HEK293 (cell line): ENCODE results near the gene YWHAE.
A peak's percentile ranks its signal among the peaks of the same experiment; 100 is the strongest.

Experiments used
- FEZF1 ChIP-seq: fragments of 450-650 bp; formaldehyde crosslinking; IDR thresholded peaks from 2 replicates; pipeline ENCODE4 v1.5.1; 2016; ENCODE audit warnings: missing biosample characterization, missing genetic modification characterization
- GLI2 ChIP-seq: fragments of 450-650 bp; formaldehyde crosslinking; IDR thresholded peaks from 2 replicates; pipeline ENCODE4; 2017; ENCODE audit warnings: missing biosample characterization, missing genetic modification characterization, low read depth, borderline replicate concordance
- HOXD13 ChIP-seq: sonication (generic); formaldehyde crosslinking; IDR thresholded peaks from 2 replicates; pipeline ENCODE4 v1.8.0; 2022; ENCODE audit warnings: missing genetic modification reagents, borderline replicate concordance
- KLF7 ChIP-seq: fragments of 450-650 bp; formaldehyde crosslinking; IDR thresholded peaks from 2 replicates; pipeline ENCODE4 v1.5.1; 2016; ENCODE audit warnings: missing biosample characterization, missing genetic modification characterization, borderline replicate concordance
- KLF9 ChIP-seq: fragments of 450-650 bp; formaldehyde crosslinking; IDR thresholded peaks from 2 replicates; pipeline ENCODE4 v1.5.1; 2016; ENCODE audit warnings: missing biosample characterization, missing genetic modification characterization, low read depth
- MEIS1 ChIP-seq: sonication (generic); formaldehyde crosslinking; IDR thresholded peaks from 2 replicates; pipeline ENCODE4 v1.8.1; 2022; ENCODE audit warnings: missing genetic modification reagents, mild to moderate bottlenecking, borderline replicate concordance
- REPIN1 ChIP-seq: fragments of 450-650 bp; formaldehyde crosslinking; IDR thresholded peaks from 2 replicates; pipeline ENCODE4 v1.5.1; 2017; ENCODE audit warnings: missing biosample characterization, missing genetic modification characterization, low read depth
- SCRT2 ChIP-seq: fragments of 450-650 bp; formaldehyde crosslinking; IDR thresholded peaks from 2 replicates; pipeline ENCODE4 v1.5.1; 2016; ENCODE audit warnings: missing biosample characterization, missing genetic modification characterization
- YY2 ChIP-seq: fragments of 450-650 bp; formaldehyde crosslinking; IDR thresholded peaks from 2 replicates; pipeline ENCODE4 v1.5.1; 2016; ENCODE audit warnings: missing biosample characterization, missing genetic modification characterization
- ZBTB1 ChIP-seq: fragments of 450-650 bp; formaldehyde crosslinking; IDR thresholded peaks from 2 replicates; pipeline ENCODE4 v1.5.1; 2016; ENCODE audit warnings: missing biosample characterization, missing genetic modification characterization
- ZBTB48 ChIP-seq: fragments of 450-650 bp; formaldehyde crosslinking; IDR thresholded peaks from 2 replicates; pipeline ENCODE4 v1.5.1; 2016; ENCODE audit warnings: missing biosample characterization, missing genetic modification characterization
- ZEB2 ChIP-seq: fragments of 450-650 bp; formaldehyde crosslinking; IDR thresholded peaks from 2 replicates; pipeline ENCODE4 v1.5.1; 2016; ENCODE audit warnings: missing biosample characterization, missing genetic modification characterization
- ZFP37 ChIP-seq: fragments of 450-650 bp; formaldehyde crosslinking; IDR thresholded peaks from 2 replicates; pipeline ENCODE4 v1.5.1; 2016; ENCODE audit warnings: missing biosample characterization, missing genetic modification characterization
- ZNF112 ChIP-seq: fragments of 450-650 bp; formaldehyde crosslinking; IDR thresholded peaks from 2 replicates; pipeline ENCODE4 v1.5.0; 2017; ENCODE audit warnings: missing biosample characterization, missing genetic modification characterization
- ZNF175 ChIP-seq: fragments of 450-650 bp; formaldehyde crosslinking; IDR thresholded peaks from 2 replicates; pipeline ENCODE4 v1.5.1; 2016; ENCODE audit warnings: missing biosample characterization, missing genetic modification characterization
- ZNF221 ChIP-seq: fragments of 450-650 bp; formaldehyde crosslinking; IDR thresholded peaks from 2 replicates; pipeline ENCODE4 v1.5.1; 2017; ENCODE audit warnings: missing biosample characterization, missing genetic modification characterization, borderline replicate concordance
- ZNF23 ChIP-seq: fragments of 450-650 bp; formaldehyde crosslinking; IDR thresholded peaks from 2 replicates; pipeline ENCODE4 v1.5.1; 2016; ENCODE audit warnings: missing biosample characterization, missing genetic modification characterization, borderline replicate concordance
- ZNF248 ChIP-seq: fragments of 450-650 bp; formaldehyde crosslinking; IDR thresholded peaks from 2 replicates; pipeline ENCODE4 v1.5.1; 2017; ENCODE audit warnings: missing biosample characterization, missing genetic modification characterization
- ZNF274 ChIP-seq, 2 experiments: fragments of 200-500 bp in 1 of 2; fragments of 450-650 bp in 1 of 2; sonication (Bioruptor generic) in 1 of 2; formaldehyde crosslinking in 1 of 2; IDR thresholded peaks; 2 replicates each; pipeline versions ENCODE4 v1.5.1 to v1.6.1; 2014 to 2016; ENCODE audit warnings: borderline replicate concordance in 1 of 2, inconsistent platforms in 1 of 2, low read length in 1 of 2, missing biosample characterization in 1 of 2, missing genetic modification characterization in 1 of 2
- ZNF341 ChIP-seq: fragments of 450-650 bp; formaldehyde crosslinking; IDR thresholded peaks from 2 replicates; pipeline ENCODE4; 2016; ENCODE audit warnings: low read depth, missing biosample characterization, missing genetic modification characterization
- ZNF350 ChIP-seq: fragments of 450-650 bp; formaldehyde crosslinking; IDR thresholded peaks from 2 replicates; pipeline ENCODE4 v1.5.0; 2017; ENCODE audit warnings: missing biosample characterization, mild to moderate bottlenecking, missing genetic modification characterization
- ZNF404 ChIP-seq: fragments of 450-650 bp; formaldehyde crosslinking; IDR thresholded peaks from 2 replicates; pipeline ENCODE4 v1.5.1; 2017; ENCODE audit warnings: missing biosample characterization, missing genetic modification characterization
- ZNF416 ChIP-seq: fragments of 450-650 bp; formaldehyde crosslinking; IDR thresholded peaks from 2 replicates; pipeline ENCODE4 v1.5.1; 2016; ENCODE audit warnings: missing biosample characterization, missing genetic modification characterization
- ZNF426 ChIP-seq: fragments of 450-650 bp; formaldehyde crosslinking; IDR thresholded peaks from 2 replicates; pipeline ENCODE4 v1.5.1; 2017; ENCODE audit warnings: missing biosample characterization, missing genetic modification characterization, mild to moderate bottlenecking, inconsistent platforms, moderate library complexity
- ZNF558 ChIP-seq: fragments of 450-650 bp; formaldehyde crosslinking; IDR thresholded peaks from 2 replicates; pipeline ENCODE4 v1.5.1; 2016; ENCODE audit warnings: missing biosample characterization, missing genetic modification characterization
- ZNF596 ChIP-seq: fragments of 450-650 bp; IDR thresholded peaks from 2 replicates; pipeline ENCODE4 v1.5.0; 2018; ENCODE audit warnings: missing biosample characterization, mild to moderate bottlenecking, missing genetic modification characterization, moderate library complexity
- ZNF677 ChIP-seq: fragments of 450-650 bp; IDR thresholded peaks from 2 replicates; pipeline ENCODE4 v1.5.0; 2018; ENCODE audit warnings: missing biosample characterization, mild to moderate bottlenecking, missing genetic modification characterization, moderate library complexity
- ZNF76 ChIP-seq: fragments of 450-650 bp; formaldehyde crosslinking; IDR thresholded peaks from 2 replicates; pipeline ENCODE4; 2016; ENCODE audit warnings: low read depth, missing biosample characterization, missing genetic modification characterization, borderline replicate concordance
- ZNF791 ChIP-seq: fragments of 450-650 bp; formaldehyde crosslinking; IDR thresholded peaks from 2 replicates; pipeline ENCODE4 v1.5.1; 2016; ENCODE audit warnings: missing biosample characterization, missing genetic modification characterization
- TF ChIP-seq, protein P1 (sequence below): sonication (generic); formaldehyde crosslinking; IDR thresholded peaks from 2 replicates; pipeline ENCODE4 v1.8.1; 2022; ENCODE audit warnings: mild to moderate bottlenecking, moderate library complexity, missing genetic modification reagents
- TF ChIP-seq, protein P2 (sequence below): fragments of 450-650 bp; formaldehyde crosslinking; IDR thresholded peaks from 2 replicates; pipeline ENCODE4 v1.5.1; 2017; ENCODE audit warnings: missing biosample characterization, mild to moderate bottlenecking, missing genetic modification characterization, moderate library complexity
- TF ChIP-seq, protein P3 (sequence below): fragments of 450-650 bp; formaldehyde crosslinking; IDR thresholded peaks from 2 replicates; pipeline ENCODE4 v1.5.1; 2016; ENCODE audit warnings: missing biosample characterization, missing genetic modification characterization
- TF ChIP-seq, protein P4 (sequence below): fragments of 450-650 bp; formaldehyde crosslinking; IDR thresholded peaks from 2 replicates; pipeline ENCODE4 v1.5.1; 2016; ENCODE audit warnings: missing biosample characterization, missing genetic modification characterization
- TF ChIP-seq, protein P5 (sequence below): fragments of 450-650 bp; formaldehyde crosslinking; IDR thresholded peaks from 2 replicates; pipeline ENCODE4 v1.5.1; 2017; ENCODE audit warnings: missing biosample characterization, missing genetic modification characterization

YWHAE gene

DNA sequence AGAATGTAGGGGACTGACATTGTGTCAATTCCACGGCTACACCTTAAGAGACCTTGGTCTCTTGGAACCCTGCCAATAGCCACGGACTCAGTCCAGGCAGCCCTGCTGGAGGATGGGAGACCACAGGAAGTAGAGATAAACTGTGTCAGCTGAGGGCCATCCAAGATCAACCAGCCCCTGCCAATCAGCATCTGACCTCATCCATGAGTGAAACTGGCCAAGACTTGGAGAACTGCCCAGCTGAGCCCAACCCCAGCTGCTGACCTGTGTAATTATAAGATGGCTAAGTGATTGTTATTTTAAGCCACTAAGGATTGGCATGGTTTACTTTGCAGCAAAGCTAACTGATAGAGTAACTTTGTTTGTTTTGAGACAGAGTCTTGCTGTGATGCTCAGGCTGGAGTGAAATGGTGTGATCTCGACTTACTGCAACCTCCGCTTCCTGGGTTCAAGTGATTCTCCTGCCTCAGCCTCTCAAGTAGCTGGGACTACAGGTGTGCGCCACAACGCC is 13.3 kb upstream of the YWHAE start (continued):
- TF ChIP-seq ZNF558 (tag by site-specific recombination) (0 out of 2 replicates have a peak, but pooled peaks have one; percentile 49), ZNF23 (tag by site-specific recombination) (no peak), ZNF341 (tag by site-specific recombination) (no peak), ZBTB1 (tag by site-specific recombination) (no peak), REPIN1 (no peak), ZNF112 (tag by site-specific recombination) (no peak), ZNF221 (tag by site-specific recombination) (no peak; the same call in 1 of the 2 replicates), ZNF76 (tag by site-specific recombination) (no peak), GLI2 (tag by site-specific recombination) (no peak; the same call in 1 of the 2 replicates), ZBTB48 (tag by site-specific recombination) (no peak), FEZF1 (tag by site-specific recombination) (peak; percentile 77), ZNF426 (tag by site-specific recombination) (no peak), ZNF404 (no peak), YY2 (no peak), ZEB2 (tag by site-specific recombination) (peak; percentile 74), ZFP37 (tag by site-specific recombination) (0 out of 2 replicates have a peak, but pooled peaks have one; percentile 33), MEIS1 (CRISPR knock-in tag) (no peak), ZNF791 (tag by site-specific recombination) (no peak), ZNF248 (tag by site-specific recombination) (no peak), ZNF350 (tag by site-specific recombination) (no peak), HOXD13 (CRISPR knock-in tag) (no peak), ZNF175 (tag by site-specific recombination) (no peak), ZNF596 (tag by site-specific recombination) (no peak), KLF9 (tag by site-specific recombination) (no peak), KLF7 (0 out of 2 replicates have a peak, but pooled peaks have one; percentile 18), SCRT2 (no peak), ZNF677 (tag by site-specific recombination) (no peak), ZNF416 (tag by site-specific recombination) (no peak), ZNF274 (IDR thresholded peaks at IDR 0.05; ENCODE audit: low read length) (no peak), ZNF274 (tag by site-specific recombination; IDR thresholded peaks at IDR 0.05; ENCODE audit: borderline replicate concordance) (no peak)
- TF ChIP-seq, protein P1, sequence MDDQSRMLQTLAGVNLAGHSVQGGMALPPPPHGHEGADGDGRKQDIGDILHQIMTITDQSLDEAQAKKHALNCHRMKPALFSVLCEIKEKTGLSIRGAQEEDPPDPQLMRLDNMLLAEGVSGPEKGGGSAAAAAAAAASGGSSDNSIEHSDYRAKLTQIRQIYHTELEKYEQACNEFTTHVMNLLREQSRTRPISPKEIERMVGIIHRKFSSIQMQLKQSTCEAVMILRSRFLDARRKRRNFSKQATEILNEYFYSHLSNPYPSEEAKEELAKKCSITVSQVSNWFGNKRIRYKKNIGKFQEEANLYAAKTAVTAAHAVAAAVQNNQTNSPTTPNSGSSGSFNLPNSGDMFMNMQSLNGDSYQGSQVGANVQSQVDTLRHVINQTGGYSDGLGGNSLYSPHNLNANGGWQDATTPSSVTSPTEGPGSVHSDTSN (CRISPR knock-in tag), result no peak
- TF ChIP-seq, protein P2, sequence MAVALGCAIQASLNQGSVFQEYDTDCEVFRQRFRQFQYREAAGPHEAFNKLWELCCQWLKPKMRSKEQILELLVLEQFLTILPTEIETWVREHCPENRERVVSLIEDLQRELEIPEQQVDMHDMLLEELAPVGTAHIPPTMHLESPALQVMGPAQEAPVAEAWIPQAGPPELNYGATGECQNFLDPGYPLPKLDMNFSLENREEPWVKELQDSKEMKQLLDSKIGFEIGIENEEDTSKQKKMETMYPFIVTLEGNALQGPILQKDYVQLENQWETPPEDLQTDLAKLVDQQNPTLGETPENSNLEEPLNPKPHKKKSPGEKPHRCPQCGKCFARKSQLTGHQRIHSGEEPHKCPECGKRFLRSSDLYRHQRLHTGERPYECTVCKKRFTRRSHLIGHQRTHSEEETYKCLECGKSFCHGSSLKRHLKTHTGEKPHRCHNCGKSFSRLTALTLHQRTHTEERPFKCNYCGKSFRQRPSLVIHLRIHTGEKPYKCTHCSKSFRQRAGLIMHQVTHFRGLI, result peak; percentile 96
- TF ChIP-seq, protein P3, sequence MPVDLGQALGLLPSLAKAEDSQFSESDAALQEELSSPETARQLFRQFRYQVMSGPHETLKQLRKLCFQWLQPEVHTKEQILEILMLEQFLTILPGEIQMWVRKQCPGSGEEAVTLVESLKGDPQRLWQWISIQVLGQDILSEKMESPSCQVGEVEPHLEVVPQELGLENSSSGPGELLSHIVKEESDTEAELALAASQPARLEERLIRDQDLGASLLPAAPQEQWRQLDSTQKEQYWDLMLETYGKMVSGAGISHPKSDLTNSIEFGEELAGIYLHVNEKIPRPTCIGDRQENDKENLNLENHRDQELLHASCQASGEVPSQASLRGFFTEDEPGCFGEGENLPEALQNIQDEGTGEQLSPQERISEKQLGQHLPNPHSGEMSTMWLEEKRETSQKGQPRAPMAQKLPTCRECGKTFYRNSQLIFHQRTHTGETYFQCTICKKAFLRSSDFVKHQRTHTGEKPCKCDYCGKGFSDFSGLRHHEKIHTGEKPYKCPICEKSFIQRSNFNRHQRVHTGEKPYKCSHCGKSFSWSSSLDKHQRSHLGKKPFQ (tag by site-specific recombination), result peak; percentile 94
- TF ChIP-seq, protein P4, sequence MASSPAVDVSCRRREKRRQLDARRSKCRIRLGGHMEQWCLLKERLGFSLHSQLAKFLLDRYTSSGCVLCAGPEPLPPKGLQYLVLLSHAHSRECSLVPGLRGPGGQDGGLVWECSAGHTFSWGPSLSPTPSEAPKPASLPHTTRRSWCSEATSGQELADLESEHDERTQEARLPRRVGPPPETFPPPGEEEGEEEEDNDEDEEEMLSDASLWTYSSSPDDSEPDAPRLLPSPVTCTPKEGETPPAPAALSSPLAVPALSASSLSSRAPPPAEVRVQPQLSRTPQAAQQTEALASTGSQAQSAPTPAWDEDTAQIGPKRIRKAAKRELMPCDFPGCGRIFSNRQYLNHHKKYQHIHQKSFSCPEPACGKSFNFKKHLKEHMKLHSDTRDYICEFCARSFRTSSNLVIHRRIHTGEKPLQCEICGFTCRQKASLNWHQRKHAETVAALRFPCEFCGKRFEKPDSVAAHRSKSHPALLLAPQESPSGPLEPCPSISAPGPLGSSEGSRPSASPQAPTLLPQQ (tag by site-specific recombination), result no peak; the same call in 1 of the 2 replicates
- TF ChIP-seq, protein P5, sequence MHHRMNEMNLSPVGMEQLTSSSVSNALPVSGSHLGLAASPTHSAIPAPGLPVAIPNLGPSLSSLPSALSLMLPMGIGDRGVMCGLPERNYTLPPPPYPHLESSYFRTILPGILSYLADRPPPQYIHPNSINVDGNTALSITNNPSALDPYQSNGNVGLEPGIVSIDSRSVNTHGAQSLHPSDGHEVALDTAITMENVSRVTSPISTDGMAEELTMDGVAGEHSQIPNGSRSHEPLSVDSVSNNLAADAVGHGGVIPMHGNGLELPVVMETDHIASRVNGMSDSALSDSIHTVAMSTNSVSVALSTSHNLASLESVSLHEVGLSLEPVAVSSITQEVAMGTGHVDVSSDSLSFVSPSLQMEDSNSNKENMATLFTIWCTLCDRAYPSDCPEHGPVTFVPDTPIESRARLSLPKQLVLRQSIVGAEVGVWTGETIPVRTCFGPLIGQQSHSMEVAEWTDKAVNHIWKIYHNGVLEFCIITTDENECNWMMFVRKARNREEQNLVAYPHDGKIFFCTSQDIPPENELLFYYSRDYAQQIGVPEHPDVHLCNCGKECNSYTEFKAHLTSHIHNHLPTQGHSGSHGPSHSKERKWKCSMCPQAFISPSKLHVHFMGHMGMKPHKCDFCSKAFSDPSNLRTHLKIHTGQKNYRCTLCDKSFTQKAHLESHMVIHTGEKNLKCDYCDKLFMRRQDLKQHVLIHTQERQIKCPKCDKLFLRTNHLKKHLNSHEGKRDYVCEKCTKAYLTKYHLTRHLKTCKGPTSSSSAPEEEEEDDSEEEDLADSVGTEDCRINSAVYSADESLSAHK (tag by site-specific recombination), result no peak
